Heart left ventricle (tissue), 13 donors: Measurements from ENCODE around the gene CLDN11.

Experiments
- CTCF ChIP-seq, 12 donors: fragments of 200-600 bp; sonication (generic) in 4 of 12; IDR thresholded peaks; one replicate each; pipeline versions ENCODE4 v1.5.0 to v1.8.0; 2018 to 2022; ENCODE audit warnings: antibody characterized with exemption in 12 of 12, mild to moderate bottlenecking in 5 of 12
- POLR2A ChIP-seq, 2 donors: fragments of 450-650 bp; IDR thresholded peaks; one replicate each; pipeline ENCODE4 v1.6.1; 2017; ENCODE audit warnings: antibody characterized with exemption in 2 of 2, mild to moderate bottlenecking in 2 of 2, moderate library complexity in 2 of 2
- donor health status: ischemic (EF 13 %, LVEDD 7.1; RV severe dilation, severe dysfunction).
- donor health status: DM: no; HTN: yes; CAD: no.
- donor health status: DM: no; HTN: no; CAD: no.
- donor health status: ischemic (EF 25% LVEDD 6.9; RV normal size, moderate dysfunction).
- donor health status: ischemic (EF 25% LVEDD 5.7; RV mildly dilated, moderate dysfunction).
- donor health status: ischemic (EF 35%, LVEDD 5.7; RV mildly dilated, moderate dysfunction).
- donor health status: nonischemic (EF 11% LVEDD 7.7; RV severe dilation, severe dysfunction).
- donor health status: DM: yes; HTN: yes; CAD: no.
- donor health status: PGD.
- donor health status: ischemic (EF 29% LVEDD 5.4; RV normal size, mild dysfunction).
- donor health status: nonischemic (EF 23%, LVEDD 6.1; RV moderate dilation, normal function).

- TF ChIP-seq POLR2A (IDR thresholded peaks at IDR 0.05) (no peak), CTCF (IDR thresholded peaks at IDR 0.05) (no peak)
These were observed 3.1 kb downstream of the CLDN11 start for GRCh38 chr3:170421758-170422157.
